ENCODE data around the gene ARMS2. TPM values are rescaled to one million over a fixed set of nuclear protein-coding genes. Genes with fewer than 3 reads are reported as not detected.

The ARMS2 gene
- total RNA-seq, 2 experiments from 2014 or later, result not detected

- Histone ChIP-seq H3K4me1 (ENCODE audit: insufficient read depth, low read length) (peaks cover 39% of the 10 kb centered on the region), H3K27me3 (ENCODE audit: control insufficient read depth in 1 of 2, insufficient read depth in 2 of 2, low read length in 2 of 2) (no peaks in the 10 kb centered on the region), H3K36me3 (ENCODE audit: insufficient read depth, low read length) (peaks cover 7% of the 10 kb centered on the region), H3K4me3 (ENCODE audit: low read length) (no peak overlapping the region), H3K27ac (ENCODE audit: low read depth in 1 of 2, low read length in 2 of 2) (peak overlapping the region in 1 of 2 donors; percentile 25), H3K9me3 (ENCODE audit: control insufficient read depth in 1 of 2, insufficient read depth in 1 of 2, low read length in 2 of 2) (no peaks in the 10 kb centered on the region)
- Mint-ChIP-seq H3K9me3 (no peaks in the 10 kb centered on the region), H3K27me3 (no peaks in the 10 kb centered on the region), H3K36me3 (ENCODE audit: low read depth) (peaks cover 65% of the 10 kb centered on the region), H3K4me3 (peak overlapping the region; percentile 31), H3K27ac (peak overlapping the region; percentile 73), H3K4me1 (ENCODE audit: low read depth) (peaks cover 86% of the 10 kb centered on the region)
- POLR2A ChIA-PET, result interaction anchor here (1.0 to 2.4 kb wide), 2 partner anchors 14 to 46 kb away, joined by 5 to 31 read pairs; partner anchors contain the start of gene PLEKHA1
- no peak for DNase-seq
- no peak for TF ChIP-seq CTCF (IDR thresholded peaks at IDR 0.05)
- CTCF ChIA-PET, result interaction anchor here (1.2 kb wide), 1 partner anchor 15 kb away, joined by 3 read pairs; no protein-coding TSS in a partner anchor
- ATAC-seq (ENCODE audit: poor library complexity), result no peak
- intact Hi-C loops (cut with DNase I, micrococcal nuclease), result no loop called here
Observed at GRCh38 chr10:122420624-122421007, 33.8 kb upstream of the ARMS2 start.

- Histone ChIP-seq H3K27me3 (ENCODE audit: control insufficient read depth in 1 of 2, insufficient read depth in 2 of 2, low read length in 2 of 2) (no peaks in the 10 kb centered on the region), H3K36me3 (ENCODE audit: insufficient read depth, low read length) (peaks cover 7% of the 10 kb centered on the region), H3K9me3 (ENCODE audit: control insufficient read depth in 1 of 2, insufficient read depth in 1 of 2, low read length in 2 of 2) (no peaks in the 10 kb centered on the region), H3K4me3 (ENCODE audit: low read length) (no peak overlapping the region), H3K4me1 (ENCODE audit: insufficient read depth, low read length) (peaks cover 35% of the 10 kb centered on the region), H3K27ac (ENCODE audit: low read depth in 1 of 2, low read length in 2 of 2) (peak overlapping the region in 1 of 2 donors; percentile 25)
- DNase-seq, result peak in 3 of 14 experiments; percentile 27 to 39 (median 37)
- peak overlapping the region; percentile 73 for H3K27ac Mint-ChIP-seq
- no peaks in the 10 kb centered on the region for H3K9me3 Mint-ChIP-seq
- intact Hi-C loops (cut with DNase I, micrococcal nuclease), result no loop called here
- H3K4me3 Mint-ChIP-seq, result peak overlapping the region; percentile 31
- H3K36me3 Mint-ChIP-seq (ENCODE audit: low read depth), result peaks cover 64% of the 10 kb centered on the region
- ChIA-PET CTCF (no interaction called here), POLR2A (interaction anchor here (1.3 to 1.7 kb wide), 2 partner anchors 14 to 46 kb away, joined by 6 to 11 read pairs; partner anchors contain the start of gene PLEKHA1)
- TF ChIP-seq CTCF (IDR thresholded peaks at IDR 0.05), result no peak
- H3K4me1 Mint-ChIP-seq (ENCODE audit: low read depth), result peaks cover 81% of the 10 kb centered on the region
- ATAC-seq (ENCODE audit: poor library complexity), result no peak
- no peaks in the 10 kb centered on the region for H3K27me3 Mint-ChIP-seq
Observed at GRCh38 chr10:122421054-122421625, 33.3 kb upstream of the ARMS2 start.

- H3K36me3 Mint-ChIP-seq (ENCODE audit: low read depth), result peaks cover 63% of the 10 kb centered on the region
- CTCF ChIA-PET, result interaction anchor here (1.8 kb wide), 1 partner anchor 43 kb away, joined by 3 read pairs; no protein-coding TSS in a partner anchor
- no peaks in the 10 kb centered on the region for H3K9me3 ChIP-seq (ENCODE audit: control insufficient read depth in 1 of 2, insufficient read depth in 1 of 2, low read length in 2 of 2)
Observed at GRCh38 chr10:122421742-122422141, 32.7 kb upstream of the ARMS2 start.

More at GRCh38 chr10:122421742-122422141, 32.7 kb upstream of the ARMS2 start:
- no peaks in the 10 kb centered on the region for H3K27me3 Mint-ChIP-seq
- H3K4me3 Mint-ChIP-seq, result peak overlapping the region; percentile 14
- H3K4me3 ChIP-seq (ENCODE audit: low read length), result no peak overlapping the region
- H3K27ac Mint-ChIP-seq, result peak overlapping the region; percentile 73
- no peak for TF ChIP-seq CTCF (IDR thresholded peaks at IDR 0.05)
- peaks cover 77% of the 10 kb centered on the region for H3K4me1 Mint-ChIP-seq (ENCODE audit: low read depth)
- no peaks in the 10 kb centered on the region for H3K9me3 Mint-ChIP-seq
- H3K36me3 ChIP-seq (ENCODE audit: insufficient read depth, low read length), result peaks cover 7% of the 10 kb centered on the region
- intact Hi-C loops (cut with DNase I, micrococcal nuclease), result no loop called here
- peaks cover 32% of the 10 kb centered on the region for H3K4me1 ChIP-seq (ENCODE audit: insufficient read depth, low read length)
- ATAC-seq (ENCODE audit: poor library complexity) (no peak), DNase-seq (peak in 1 of 14 experiments; percentile 21)
- POLR2A ChIA-PET, result interaction anchor here (0.6 to 1.7 kb wide), 3 partner anchors 15 to 72 kb away, joined by 3 to 11 read pairs (median 6); partner anchors contain the start of gene PLEKHA1
- H3K27me3 ChIP-seq (ENCODE audit: control insufficient read depth in 1 of 2, insufficient read depth in 2 of 2, low read length in 2 of 2), result no peaks in the 10 kb centered on the region
- peak overlapping the region in 1 of 2 donors; percentile 47 for H3K27ac ChIP-seq (ENCODE audit: low read depth in 1 of 2, low read length in 2 of 2)

All from CD4-positive, alpha-beta T cell (primary cell).